GM13977 (cell line): ENCODE data around the gene MKNK2.
A peak's percentile ranks its signal among the peaks of the same experiment; 100 is the strongest.
"Not testable (repeated sequence)": the region's sequence is repeated elsewhere in the genome, so short reads cannot be mapped to it uniquely, and the experiment has no call there.

Experiments used
- DNase-seq: peaks from one replicate; pipeline ENCODE4 v3.0.0; 2012; ENCODE audit warnings: low spot score
- in situ Hi-C: fragments of 300-500 bp; cut with MboI; formaldehyde crosslinking; loops from one replicate; pipeline ENCODE4 v1.12.0; 2022; ENCODE audit warnings: low sequenced_read_pairs, low pct_unique_long_range_greater_than_20kb, mixed read lengths, inconsistent platforms; ENCODE audit not compliant: unreplicated experiment
- TF ChIP-seq, protein P1 (sequence below): IDR thresholded peaks from 2 replicates; pipeline ENCODE4 v1.5.1; 2012; ENCODE audit warnings: mild to moderate bottlenecking, control low read depth; ENCODE audit not compliant: insufficient read depth; ENCODE audit errors: extremely low read depth, missing control alignments

Gene MKNK2

GRCh38 chr19:2038284-2039088 lies 12.6 kb downstream of the MKNK2 start:
- in situ Hi-C loops, result no loop called here
- DNase-seq, result no peak
- TF ChIP-seq, protein P1, sequence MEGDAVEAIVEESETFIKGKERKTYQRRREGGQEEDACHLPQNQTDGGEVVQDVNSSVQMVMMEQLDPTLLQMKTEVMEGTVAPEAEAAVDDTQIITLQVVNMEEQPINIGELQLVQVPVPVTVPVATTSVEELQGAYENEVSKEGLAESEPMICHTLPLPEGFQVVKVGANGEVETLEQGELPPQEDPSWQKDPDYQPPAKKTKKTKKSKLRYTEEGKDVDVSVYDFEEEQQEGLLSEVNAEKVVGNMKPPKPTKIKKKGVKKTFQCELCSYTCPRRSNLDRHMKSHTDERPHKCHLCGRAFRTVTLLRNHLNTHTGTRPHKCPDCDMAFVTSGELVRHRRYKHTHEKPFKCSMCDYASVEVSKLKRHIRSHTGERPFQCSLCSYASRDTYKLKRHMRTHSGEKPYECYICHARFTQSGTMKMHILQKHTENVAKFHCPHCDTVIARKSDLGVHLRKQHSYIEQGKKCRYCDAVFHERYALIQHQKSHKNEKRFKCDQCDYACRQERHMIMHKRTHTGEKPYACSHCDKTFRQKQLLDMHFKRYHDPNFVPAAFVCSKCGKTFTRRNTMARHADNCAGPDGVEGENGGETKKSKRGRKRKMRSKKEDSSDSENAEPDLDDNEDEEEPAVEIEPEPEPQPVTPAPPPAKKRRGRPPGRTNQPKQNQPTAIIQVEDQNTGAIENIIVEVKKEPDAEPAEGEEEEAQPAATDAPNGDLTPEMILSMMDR, result no peak

GRCh38 chr19:2037651-2038255 lies 13.3 kb downstream of the MKNK2 start:
- TF ChIP-seq, protein P1, result no peak
- DNase-seq, result no peak
- in situ Hi-C loops, result no loop called here

DNA sequence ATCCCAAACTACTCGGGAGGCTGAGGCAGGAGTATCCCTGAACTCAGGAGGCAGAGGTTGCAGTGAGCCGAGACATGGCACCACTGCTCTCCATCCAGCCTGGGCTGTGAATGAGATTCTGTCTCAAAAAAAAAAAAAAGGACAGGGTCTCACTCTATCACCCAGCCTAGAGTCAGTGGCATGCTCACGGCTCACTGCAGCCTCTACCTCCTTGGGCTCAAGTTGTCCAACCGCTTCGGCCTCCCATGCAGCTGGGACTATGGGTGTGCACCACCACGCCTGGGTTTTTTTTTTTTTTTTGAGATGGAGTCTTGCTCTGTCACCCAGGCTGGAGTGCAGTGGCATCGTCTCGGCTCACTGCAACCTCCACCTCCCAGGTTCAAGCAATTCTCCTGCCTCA lies 14.6 kb downstream of the MKNK2 start:
- TF ChIP-seq, protein P1, result no peak
- DNase-seq, result no peak
- in situ Hi-C loops, result no loop called here

DNA sequence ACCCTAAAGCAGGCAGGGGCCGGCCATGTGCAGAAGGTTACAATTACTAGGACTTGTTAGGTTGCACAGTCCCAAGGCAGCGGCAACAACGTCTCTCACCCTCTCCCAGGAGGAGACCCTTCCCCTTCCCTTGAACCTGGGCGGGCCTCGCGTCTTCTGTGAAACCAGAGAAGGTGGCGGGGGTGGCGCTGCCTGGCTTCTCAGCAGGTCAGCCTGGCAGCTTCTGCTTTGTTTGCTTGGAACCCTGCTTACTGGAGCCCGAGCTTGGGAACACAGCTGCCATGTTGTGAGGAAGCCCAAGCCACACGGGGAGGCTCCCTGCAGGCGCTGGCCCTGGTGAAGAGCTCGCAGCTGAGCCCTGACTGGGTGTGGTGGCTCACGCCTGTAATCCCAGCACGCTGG lies 15.5 kb downstream of the MKNK2 start:
- no peak for DNase-seq
- TF ChIP-seq, protein P1, result no peak
- in situ Hi-C loops, result no loop called here

DNA sequence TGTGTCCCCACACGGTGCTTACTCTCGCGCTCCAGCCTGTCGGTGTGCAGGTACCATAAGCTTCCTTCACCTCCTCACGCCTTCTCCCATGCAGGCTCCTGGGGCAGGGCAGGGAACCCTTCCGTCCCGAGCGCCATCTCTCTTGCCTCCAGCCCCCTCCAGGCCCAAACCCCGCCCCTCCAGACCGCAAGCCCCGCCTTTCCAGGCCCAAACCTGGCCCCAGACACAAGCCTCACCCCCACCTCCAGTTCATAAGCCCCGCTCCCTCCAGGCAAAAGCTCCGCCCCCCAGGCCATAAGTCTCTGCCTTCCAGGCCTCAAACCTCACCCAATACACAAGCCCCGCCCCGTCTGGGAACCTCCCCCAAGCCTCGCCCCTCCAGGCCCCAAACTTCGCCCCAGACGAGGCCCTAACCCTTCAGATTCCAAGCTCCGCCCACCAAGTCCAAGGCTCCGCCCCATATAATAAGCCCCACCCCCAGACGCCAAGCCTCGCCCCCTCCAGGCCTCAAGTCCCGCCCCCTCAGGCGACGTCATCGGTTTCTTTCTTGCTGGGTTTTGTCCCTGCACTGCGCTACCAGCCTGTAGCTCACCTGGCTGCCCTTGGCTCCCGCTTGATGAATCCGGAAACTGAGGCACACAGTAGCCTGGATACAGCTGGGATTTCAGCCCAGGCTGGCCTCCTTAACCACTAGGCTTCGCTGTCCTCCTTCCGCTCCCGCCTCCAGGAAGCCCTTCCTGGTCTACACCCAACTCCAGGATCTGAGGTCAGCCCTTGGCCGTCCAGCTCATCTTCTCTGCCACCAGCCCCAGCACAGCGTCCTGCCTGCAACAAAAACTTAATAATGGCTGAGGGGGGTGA lies 16.1 kb downstream of the MKNK2 start:
- TF ChIP-seq, protein P1, result no peak
- in situ Hi-C loops, result no loop called here
- DNase-seq, result peak; percentile 79

GRCh38 chr19:2034253-2034652 lies 16.8 kb downstream of the MKNK2 start:
- DNase-seq, in situ Hi-C loops: not testable (repeated sequence)
